H9 (cell line): ENCODE data around the gene ZNF628. TPM values are rescaled to one million over a fixed set of nuclear protein-coding genes. Genes with fewer than 3 reads are reported as not detected.

Experiments
- DNase-seq: peaks from one replicate; pipeline ENCODE4 v3.0.0-alpha.2; 2017
- H2AFZ ChIP-seq: one replicate; pipeline ENCODE4 v1.6.1; 2013; ENCODE audit warnings: mild to moderate bottlenecking, low read length, control low read depth, moderate library complexity
- H2AK5ac ChIP-seq: 2 replicates; pipeline ENCODE4 v1.6.1; 2013; ENCODE audit warnings: low read length, control low read depth, mixed read lengths; ENCODE audit not compliant: insufficient read length
- H2BK120ac ChIP-seq: one replicate; pipeline ENCODE4 v1.6.1; 2013; ENCODE audit warnings: low read depth, mild to moderate bottlenecking, low read length, control low read depth, inconsistent platforms; ENCODE audit not compliant: poor library complexity, severe bottlenecking
- H2BK12ac ChIP-seq: 2 replicates; pipeline ENCODE4 v1.6.1; 2013; ENCODE audit warnings: low read length, control low read depth, mixed read lengths, low read depth; ENCODE audit not compliant: insufficient read length
- H2BK15ac ChIP-seq: 2 replicates; pipeline ENCODE4 v1.6.1; 2013; ENCODE audit warnings: low read depth, low read length, control low read depth
- H2BK20ac ChIP-seq: one replicate; pipeline ENCODE4 v1.6.1; 2013; ENCODE audit warnings: low read depth, mild to moderate bottlenecking, low read length, control low read depth, inconsistent platforms; ENCODE audit not compliant: poor library complexity, severe bottlenecking
- H2BK5ac ChIP-seq: 2 replicates; pipeline ENCODE4 v1.6.1; 2013; ENCODE audit warnings: low read length, control low read depth, mixed read lengths; ENCODE audit not compliant: insufficient read length
- H3K14ac ChIP-seq: 2 replicates; pipeline ENCODE4 v1.6.1; 2013; ENCODE audit warnings: low read length, control low read depth; ENCODE audit not compliant: insufficient read depth
- H3K18ac ChIP-seq: 2 replicates; pipeline ENCODE4 v1.6.1; 2013; ENCODE audit warnings: low read depth, mild to moderate bottlenecking, mixed read lengths, low read length, control low read depth; ENCODE audit not compliant: insufficient read length
- H3K23ac ChIP-seq: 2 replicates; pipeline ENCODE4 v1.6.1; 2013; ENCODE audit warnings: low read length, control low read depth, mixed read lengths, low read depth; ENCODE audit not compliant: insufficient read length
- H3K23me2 ChIP-seq: 2 replicates; pipeline ENCODE4 v1.6.1; 2013; ENCODE audit warnings: low read depth, mild to moderate bottlenecking, mixed read lengths, low read length, control low read depth; ENCODE audit not compliant: insufficient read length, poor library complexity, severe bottlenecking
- H3K27ac ChIP-seq: 2 replicates; pipeline ENCODE4 v1.5.1; 2013; ENCODE audit warnings: low read length, control low read depth, mixed read lengths, low read depth; ENCODE audit not compliant: insufficient read length
- H3K27me3 ChIP-seq: 2 replicates; pipeline ENCODE4 v1.6.1; 2013; ENCODE audit warnings: low read length, control low read depth, inconsistent platforms; ENCODE audit not compliant: insufficient read depth
- H3K4ac ChIP-seq: 2 replicates; pipeline ENCODE4 v1.6.1; 2013; ENCODE audit warnings: low read depth, mild to moderate bottlenecking, control low read depth, inconsistent platforms, low read length, moderate library complexity
- H3K4me1 ChIP-seq: 2 replicates; pipeline ENCODE4 v1.6.1; 2013; ENCODE audit warnings: low read length, control low read depth, inconsistent platforms; ENCODE audit not compliant: insufficient read depth
- H3K4me2 ChIP-seq: 2 replicates; pipeline ENCODE4 v1.6.1; 2013; ENCODE audit warnings: low read length, control low read depth, mixed read lengths; ENCODE audit not compliant: insufficient read length, insufficient read depth
- H3K56ac ChIP-seq: 2 replicates; pipeline ENCODE4 v1.6.1; 2013; ENCODE audit warnings: low read depth, mild to moderate bottlenecking, mixed read lengths, low read length, control low read depth; ENCODE audit not compliant: insufficient read length
- H3K79me1 ChIP-seq: 2 replicates; pipeline ENCODE4 v1.6.1; 2013; ENCODE audit warnings: low read depth, mild to moderate bottlenecking, moderate library complexity, low read length, control low read depth, inconsistent platforms; ENCODE audit not compliant: insufficient read depth, poor library complexity, severe bottlenecking
- H3K79me2 ChIP-seq: 2 replicates; pipeline ENCODE4 v1.6.1; 2013; ENCODE audit warnings: low read length, control low read depth, inconsistent platforms; ENCODE audit not compliant: insufficient read depth
- H3K9ac ChIP-seq: 2 replicates; pipeline ENCODE4 v1.6.1; 2013; ENCODE audit warnings: low read length, control low read depth, mixed read lengths; ENCODE audit not compliant: insufficient read length; ENCODE audit errors: extremely low read depth
- H3K9me3 ChIP-seq: one replicate; pipeline ENCODE4 v1.6.1; 2013; ENCODE audit warnings: low read depth, low read length, inconsistent platforms; ENCODE audit not compliant: control insufficient read depth
- H3T11ph ChIP-seq: one replicate; pipeline ENCODE4 v1.6.1; 2013; ENCODE audit warnings: mild to moderate bottlenecking, low read length, control low read depth, inconsistent platforms
- H4K20me1 ChIP-seq: one replicate; pipeline ENCODE4 v1.6.1; 2013; ENCODE audit not compliant: control insufficient read depth, insufficient read length, insufficient read depth
- H4K5ac ChIP-seq: 2 replicates; pipeline ENCODE4 v1.6.1; 2013; ENCODE audit warnings: low read depth, mild to moderate bottlenecking, mixed read lengths, low read length, control low read depth; ENCODE audit not compliant: insufficient read length
- H4K8ac ChIP-seq: replicated peaks from 2 replicates; pipeline ENCODE4 v1.6.1; 2013; ENCODE audit warnings: low read length, control low read depth, mixed read lengths, low read depth; ENCODE audit not compliant: insufficient read length
- H4K91ac ChIP-seq: 2 replicates; pipeline ENCODE4 v1.6.1; 2013; ENCODE audit warnings: low read depth, mild to moderate bottlenecking, moderate library complexity, mixed read lengths, low read length, control low read depth; ENCODE audit not compliant: insufficient read length
- H3K27ac Mint-ChIP-seq, 3 experiments: 2 replicates in 2 of 3; 3 replicates in 1 of 3; pipeline ENCODE4 v1.8.0; 2020 to 2021; ENCODE audit warnings: mixed read lengths in 3 of 3, mild to moderate bottlenecking in 1 of 3, moderate library complexity in 1 of 3
- H3K27me3 Mint-ChIP-seq: 2 replicates; pipeline ENCODE4 v1.8.0; 2021; ENCODE audit warnings: low read depth, mild to moderate bottlenecking, moderate library complexity, mixed read lengths
- H3K36me3 Mint-ChIP-seq, 3 experiments: 2 replicates in 2 of 3; 3 replicates in 1 of 3; pipeline ENCODE4 v1.8.0; 2020 to 2021; ENCODE audit warnings: low read depth in 3 of 3, mixed read lengths in 3 of 3; ENCODE audit not compliant: insufficient read depth in 1 of 3
- H3K4me1 Mint-ChIP-seq, 2 experiments: 2 replicates each; pipeline ENCODE4 v1.8.0; 2020; ENCODE audit warnings: mixed read lengths in 2 of 2
- H3K4me3 Mint-ChIP-seq, 2 experiments: 2 replicates in 1 of 2; 3 replicates in 1 of 2; pipeline ENCODE4 v1.8.0; 2020 to 2021; ENCODE audit warnings: mild to moderate bottlenecking in 2 of 2, mixed read lengths in 2 of 2, moderate library complexity in 1 of 2
- H3K9me3 Mint-ChIP-seq, 2 experiments: 2 replicates in 1 of 2; 3 replicates in 1 of 2; pipeline ENCODE4 v1.8.0; 2020; ENCODE audit warnings: mild to moderate bottlenecking in 2 of 2, mixed read lengths in 2 of 2, moderate library complexity in 1 of 2
- CTCF ChIP-seq: fragments of 200-600 bp; sonication (generic); conservative IDR thresholded peaks from 3 replicates; pipeline ENCODE4 v1.8.0; 2021; ENCODE audit warnings: antibody characterized with exemption, mild to moderate bottlenecking
- WGBS: extraction: QIAGEN DNeasy Blood & Tissue Kit; methylation state at CpG from one replicate; pipeline ENCODE4 v1.1.7; 2013; ENCODE audit warnings: missing lambda C conversion rate, low lambda C conversion rate, mixed read lengths; ENCODE audit not compliant: insufficient read length; ENCODE audit errors: extremely low coverage; 5-methylcytosine and 5-hydroxymethylcytosine counted together
- total RNA-seq: library from RNA; stranded (reverse); gene quantifications from 2 replicates; pipeline ENCODE4 v1.2.1, GENCODE V29; 2021

ZNF628 gene
- total RNA-seq, 1 experiment from 2014 or later, result 16.6 TPM

- Histone ChIP-seq H3K79me2 (no peaks in the 10 kb centered on the region), H4K20me1 (no peaks in the 10 kb centered on the region), H4K5ac (no peak overlapping the region), H2BK15ac (no peak overlapping the region), H3K9ac (no peak overlapping the region), H2AFZ (no peak overlapping the region), H3K27ac (no peak overlapping the region), H2BK12ac (no peak overlapping the region), H3K56ac (no peak overlapping the region), H3T11ph (no peak overlapping the region), H3K4me2 (no peak overlapping the region), H3K18ac (no peak overlapping the region), H3K79me1 (no peaks in the 10 kb centered on the region), H3K23ac (no peak overlapping the region), H4K91ac (no peak overlapping the region), H3K4me1 (no peaks in the 10 kb centered on the region; the same call in 1 of the 2 replicates), H2BK5ac (no peak overlapping the region), H3K14ac (no peak overlapping the region), H4K8ac (no peak overlapping the region), H3K27me3 (no peaks in the 10 kb centered on the region), H3K4ac (no peak overlapping the region), H2BK120ac (no peak overlapping the region), H3K9me3 (no peaks in the 10 kb centered on the region), H3K23me2 (peaks cover 5% of the 10 kb centered on the region), H2AK5ac (no peak overlapping the region), H2BK20ac (no peak overlapping the region)
- peaks cover 22 to 38% of the 10 kb centered on the region in 2 experiments for H3K4me1 Mint-ChIP-seq
- no peak overlapping the region for H3K27ac Mint-ChIP-seq
- H3K9me3 Mint-ChIP-seq, result no peaks in the 10 kb centered on the region; a peak in 1 of 5 replicates
- no peak for TF ChIP-seq CTCF
- DNase-seq, result no peak
- H3K36me3 Mint-ChIP-seq, result no peaks in the 10 kb centered on the region; a peak in 1 of 7 replicates
- no peak overlapping the region for H3K4me3 Mint-ChIP-seq
- peaks cover 2% of the 10 kb centered on the region for H3K27me3 Mint-ChIP-seq
- no CpG with 5 or more reads among the region's 8 CpGs for WGBS
Observed at GRCh38 chr19:55472463-55472862, 4.0 kb upstream of the ZNF628 start.
